ENCODE measurements around the gene THADA. TPM values are rescaled to one million over a fixed set of nuclear protein-coding genes. Genes with fewer than 3 reads are reported as not detected.

The THADA gene
- total RNA-seq, 2 experiments from 2014 or later = 32.0 to 32.1 TPM

DNA sequence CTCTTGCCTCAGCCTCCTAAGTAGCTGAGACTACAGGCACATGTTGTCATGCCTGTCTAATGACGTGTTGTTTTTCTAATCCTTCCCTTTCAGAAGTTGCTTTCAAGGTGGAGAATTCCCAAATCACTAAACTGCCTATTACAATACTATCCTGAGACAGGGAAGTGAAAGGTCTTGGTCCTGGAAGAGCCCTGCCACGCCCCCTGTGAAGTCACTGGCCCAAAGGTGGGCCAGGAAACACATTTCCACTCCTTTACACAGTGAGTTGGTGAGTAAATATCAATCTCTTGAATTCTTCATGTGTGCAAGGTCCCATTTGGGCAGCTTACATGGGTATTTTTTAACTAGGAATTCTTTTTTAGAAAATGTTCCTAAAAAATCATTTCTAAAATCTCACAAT, 150.1 kb downstream of the THADA start:
- H3K4me1 Mint-ChIP-seq = peaks cover 10% of the 10 kb centered on the region
- no peak for DNase-seq
- H3K4me3 Mint-ChIP-seq = no peak overlapping the region
- H3K27ac Mint-ChIP-seq = no peak overlapping the region
- CTCF ChIA-PET = no interaction called here
- ATAC-seq = no peak
- peaks cover 36% of the 10 kb centered on the region for H3K36me3 Mint-ChIP-seq
- H3K9me3 Mint-ChIP-seq (ENCODE audit: low read depth) = no peaks in the 10 kb centered on the region
- no peaks in the 10 kb centered on the region for H3K27me3 Mint-ChIP-seq

DNA sequence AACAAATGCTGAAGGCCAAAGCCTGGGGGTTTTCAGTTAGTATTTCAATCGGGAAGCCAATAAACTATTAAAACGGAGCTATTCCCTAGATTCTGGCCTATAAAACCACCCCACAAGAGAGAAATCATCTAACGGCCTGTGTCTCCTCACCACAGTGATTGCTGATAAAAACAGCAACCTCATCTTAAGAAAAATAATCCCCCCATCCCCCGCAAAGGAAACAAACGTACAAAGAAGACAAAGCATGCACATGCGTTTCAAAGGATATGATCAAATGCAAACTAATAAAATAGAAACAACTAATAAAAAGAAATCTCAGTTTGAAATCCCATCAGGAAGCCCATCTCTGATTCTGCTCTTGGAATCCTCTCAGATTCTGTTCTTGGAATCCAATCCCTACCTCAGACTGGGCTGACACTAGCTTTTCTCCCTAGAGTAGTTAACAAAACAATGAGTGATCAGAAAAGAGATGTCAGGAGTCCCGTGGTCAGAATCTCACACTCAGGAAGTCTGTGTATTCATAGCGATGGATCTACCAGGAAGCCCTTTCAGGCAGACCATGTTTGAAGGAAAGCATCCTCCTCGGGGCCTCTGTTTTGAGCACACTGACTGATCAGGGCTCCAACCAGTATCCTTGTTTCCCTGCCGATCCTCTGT, 150.7 kb downstream of the THADA start:
- Mint-ChIP-seq H3K4me1 (peaks cover 10% of the 10 kb centered on the region), H3K36me3 (peaks cover 30% of the 10 kb centered on the region), H3K9me3 (ENCODE audit: low read depth) (no peaks in the 10 kb centered on the region), H3K27ac (no peak overlapping the region), H3K27me3 (no peaks in the 10 kb centered on the region), H3K4me3 (no peak overlapping the region)
- DNase-seq = no peak
- no peak for ATAC-seq
- CTCF ChIA-PET = no interaction called here

- H3K4me1 Mint-ChIP-seq = peaks cover 15% of the 10 kb centered on the region
- ATAC-seq (no peak), DNase-seq (no peak)
- no peaks in the 10 kb centered on the region for H3K27me3 Mint-ChIP-seq
- no peaks in the 10 kb centered on the region for H3K9me3 Mint-ChIP-seq (ENCODE audit: low read depth)
- H3K4me3 Mint-ChIP-seq = no peak overlapping the region
- CTCF ChIA-PET = interaction anchor here (0.5 to 1.2 kb wide), 2 partner anchors 141 to 172 kb away, joined by 3 read pairs; no protein-coding TSS in a partner anchor
- peaks cover 21% of the 10 kb centered on the region for H3K36me3 Mint-ChIP-seq
- no peak overlapping the region for H3K27ac Mint-ChIP-seq
Measured at GRCh38 chr2:43443282-43443681, 152.6 kb downstream of the THADA start.

DNA sequence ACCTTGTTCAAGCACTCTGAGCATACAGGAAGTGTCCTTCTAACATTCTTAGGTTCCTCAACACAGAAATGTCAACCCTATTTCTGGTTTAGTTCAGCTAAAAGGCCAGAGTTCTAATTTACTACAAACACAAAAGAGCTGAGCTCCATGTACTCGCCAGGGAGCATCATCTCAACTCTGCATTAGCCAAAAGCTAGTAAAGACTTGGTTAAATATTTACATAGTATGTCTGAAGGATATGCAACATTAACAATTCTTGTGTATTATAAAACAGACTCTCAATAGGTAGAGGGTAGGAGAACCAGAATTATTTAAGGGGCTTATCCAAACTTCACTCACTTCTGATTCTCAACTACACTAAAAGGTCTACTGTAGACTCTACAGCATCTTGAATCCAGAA, 154.6 kb downstream of the THADA start:
- DNase-seq (no peak), ATAC-seq (no peak)
- Mint-ChIP-seq H3K9me3 (ENCODE audit: low read depth) (no peaks in the 10 kb centered on the region), H3K36me3 (peaks cover 21% of the 10 kb centered on the region), H3K27me3 (no peaks in the 10 kb centered on the region), H3K27ac (no peak overlapping the region), H3K4me1 (peaks cover 15% of the 10 kb centered on the region), H3K4me3 (no peak overlapping the region)
- CTCF ChIA-PET = interaction anchor here (1.0 to 1.2 kb wide), 2 partner anchors 23 to 529 kb away, joined by 3 to 4 read pairs; no protein-coding TSS in a partner anchor

GRCh38 chr2:43438858-43439655, 156.8 kb downstream of the THADA start:
- CTCF ChIA-PET = interaction anchor here (1.2 to 1.3 kb wide), 2 partner anchors 13 to 16 kb away, joined by 3 read pairs; no protein-coding TSS in a partner anchor
- Mint-ChIP-seq H3K9me3 (ENCODE audit: low read depth) (no peaks in the 10 kb centered on the region), H3K27ac (no peak overlapping the region), H3K36me3 (peaks cover 24% of the 10 kb centered on the region), H3K4me1 (peaks cover 9% of the 10 kb centered on the region), H3K4me3 (no peak overlapping the region), H3K27me3 (no peaks in the 10 kb centered on the region)
- ATAC-seq (peak; percentile 12), DNase-seq (no peak)

DNA sequence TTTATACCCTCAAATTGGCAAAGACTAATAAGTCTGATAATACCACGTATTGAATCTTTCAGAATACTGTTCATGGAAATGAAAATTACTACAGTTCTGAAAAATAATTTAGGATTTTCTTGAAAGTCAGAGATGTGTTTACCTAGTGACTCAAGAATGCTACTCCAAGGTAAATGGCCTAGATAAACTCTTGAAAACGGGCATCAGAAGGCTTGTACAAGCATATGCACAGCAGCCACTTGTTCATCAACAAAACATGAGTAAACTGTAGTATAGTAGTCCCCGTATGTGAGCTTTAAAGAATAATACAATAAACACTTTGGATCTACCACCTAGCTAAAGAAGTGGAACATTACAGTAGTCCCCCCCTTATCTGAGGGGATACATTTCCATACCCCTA, 157.5 kb downstream of the THADA start:
- no peaks in the 10 kb centered on the region for H3K9me3 Mint-ChIP-seq (ENCODE audit: low read depth)
- no peaks in the 10 kb centered on the region for H3K27me3 Mint-ChIP-seq
- peaks cover 9% of the 10 kb centered on the region for H3K4me1 Mint-ChIP-seq
- DNase-seq (no peak), ATAC-seq (no peak)
- CTCF ChIA-PET = interaction anchor here (1.2 to 1.3 kb wide), 2 partner anchors 12 to 17 kb away, joined by 3 read pairs; no protein-coding TSS in a partner anchor
- no peak overlapping the region for H3K4me3 Mint-ChIP-seq
- no peak overlapping the region for H3K27ac Mint-ChIP-seq
- peaks cover 26% of the 10 kb centered on the region for H3K36me3 Mint-ChIP-seq

DNA sequence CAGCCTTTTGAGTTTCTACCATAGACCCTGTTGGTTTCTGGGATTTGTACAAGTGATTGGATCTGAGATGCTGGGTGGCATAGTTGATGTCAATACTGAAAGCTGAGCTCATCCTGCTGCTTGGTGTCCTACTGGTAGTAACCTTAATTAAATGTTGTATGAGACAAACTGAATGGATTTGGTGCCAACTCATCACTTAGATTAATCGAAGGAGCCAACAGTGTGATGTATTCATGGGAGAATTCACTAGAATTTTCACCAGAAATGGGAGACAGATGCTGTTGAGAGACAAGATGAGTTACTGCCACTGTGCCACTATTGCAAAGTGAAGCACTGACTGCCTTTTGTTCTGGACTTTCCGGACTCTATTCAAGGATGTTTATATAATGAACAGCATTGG, 158.5 kb downstream of the THADA start:
- Mint-ChIP-seq H3K9me3 (ENCODE audit: low read depth) (no peaks in the 10 kb centered on the region), H3K4me1 (peaks cover 6% of the 10 kb centered on the region), H3K36me3 (peaks cover 28% of the 10 kb centered on the region), H3K27me3 (no peaks in the 10 kb centered on the region), H3K27ac (no peak overlapping the region), H3K4me3 (no peak overlapping the region)
- ATAC-seq (no peak), DNase-seq (no peak)
- CTCF ChIA-PET = no interaction called here

DNA sequence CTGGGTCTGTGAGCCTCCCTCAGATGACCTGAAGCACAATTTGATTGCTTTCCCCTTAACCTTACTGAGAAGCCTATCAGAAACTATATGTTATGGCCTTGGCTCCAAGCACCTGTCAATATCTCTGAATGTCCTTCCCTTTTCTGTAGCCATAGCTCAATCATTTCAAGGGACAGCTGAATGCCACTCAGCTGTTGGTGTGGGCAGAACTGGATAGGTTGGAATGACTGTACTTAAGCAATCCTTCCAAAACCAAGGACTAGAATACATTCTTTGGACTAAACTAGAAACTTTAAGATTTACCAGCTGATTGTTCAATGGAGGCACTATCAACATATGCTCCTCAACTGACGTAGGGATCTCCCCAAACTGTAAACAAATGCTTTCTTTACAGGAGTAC, 159.4 kb downstream of the THADA start:
- Mint-ChIP-seq H3K27ac (no peak overlapping the region), H3K4me3 (no peak overlapping the region), H3K27me3 (no peaks in the 10 kb centered on the region), H3K9me3 (ENCODE audit: low read depth) (no peaks in the 10 kb centered on the region), H3K36me3 (peaks cover 24% of the 10 kb centered on the region), H3K4me1 (peaks cover 6% of the 10 kb centered on the region)
- ATAC-seq (no peak), DNase-seq (no peak)
- CTCF ChIA-PET = no interaction called here

- CTCF ChIA-PET = interaction anchor here (0.6 to 0.8 kb wide), 2 partner anchors 86 to 608 kb away, joined by 3 to 4 read pairs; no protein-coding TSS in a partner anchor
- H3K9me3 Mint-ChIP-seq (ENCODE audit: low read depth) = no peaks in the 10 kb centered on the region
- H3K27ac Mint-ChIP-seq = no peak overlapping the region
- no peak overlapping the region for H3K4me3 Mint-ChIP-seq
- ATAC-seq (no peak), DNase-seq (no peak)
- no peaks in the 10 kb centered on the region for H3K27me3 Mint-ChIP-seq
- H3K4me1 Mint-ChIP-seq = peaks cover 6% of the 10 kb centered on the region
- peaks cover 27% of the 10 kb centered on the region for H3K36me3 Mint-ChIP-seq
Measured at GRCh38 chr2:43435746-43436145, 160.1 kb downstream of the THADA start.

DNA sequence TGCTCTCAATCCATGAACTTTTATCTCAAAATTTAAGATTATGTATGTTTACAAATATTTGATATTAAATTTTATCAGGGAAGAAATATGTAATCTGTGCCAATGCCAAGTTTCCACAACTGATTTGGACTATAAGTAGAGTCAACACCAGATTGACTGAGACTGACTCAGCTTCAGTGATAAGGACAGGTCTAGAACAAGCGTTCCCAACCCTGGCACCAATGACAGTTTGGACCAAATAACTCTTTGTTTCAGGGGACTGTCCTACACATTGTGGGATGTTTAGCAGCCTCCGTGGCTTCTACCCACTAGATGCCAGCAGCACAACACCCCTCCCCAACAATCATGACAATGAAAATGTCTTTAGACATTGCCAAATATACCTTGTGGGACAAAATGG, 165.3 kb downstream of the THADA start:
- Mint-ChIP-seq H3K36me3 (peaks cover 31% of the 10 kb centered on the region), H3K4me3 (no peak overlapping the region), H3K27me3 (no peaks in the 10 kb centered on the region), H3K27ac (no peak overlapping the region), H3K9me3 (ENCODE audit: low read depth) (peaks cover 2% of the 10 kb centered on the region), H3K4me1 (peaks cover 20% of the 10 kb centered on the region)
- CTCF ChIA-PET = no interaction called here
- ATAC-seq (no peak), DNase-seq (no peak)

- Mint-ChIP-seq H3K36me3 (peaks cover 31% of the 10 kb centered on the region), H3K4me1 (peaks cover 31% of the 10 kb centered on the region), H3K4me3 (no peak overlapping the region), H3K9me3 (ENCODE audit: low read depth) (peaks cover 2% of the 10 kb centered on the region), H3K27me3 (no peaks in the 10 kb centered on the region), H3K27ac (no peak overlapping the region)
- CTCF ChIA-PET = no interaction called here
- no peak for ATAC-seq
- no peak for DNase-seq
Measured at GRCh38 chr2:43429369-43429768, 166.5 kb downstream of the THADA start.

- peaks cover 2% of the 10 kb centered on the region for H3K9me3 Mint-ChIP-seq (ENCODE audit: low read depth)
- no peak overlapping the region for H3K4me3 Mint-ChIP-seq
- no peak for DNase-seq
- peak overlapping the region; percentile 74 for H3K27ac Mint-ChIP-seq
- CTCF ChIA-PET = interaction anchor here (1.3 kb wide), 2 partner anchors 11 to 198 kb away, joined by 3 to 4 read pairs; no protein-coding TSS in a partner anchor
- H3K4me1 Mint-ChIP-seq = peaks cover 37% of the 10 kb centered on the region
- H3K36me3 Mint-ChIP-seq = peaks cover 29% of the 10 kb centered on the region
- H3K27me3 Mint-ChIP-seq = peaks cover 3% of the 10 kb centered on the region
- ATAC-seq = no peak
Measured at GRCh38 chr2:43427032-43427424, 168.8 kb downstream of the THADA start.

GRCh38 chr2:43426305-43427031, 169.4 kb downstream of the THADA start:
- peak; percentile 96 for ATAC-seq
- Mint-ChIP-seq H3K36me3 (peaks cover 33% of the 10 kb centered on the region), H3K9me3 (ENCODE audit: low read depth) (peaks cover 4% of the 10 kb centered on the region), H3K27ac (peak overlapping the region; percentile 74), H3K27me3 (peaks cover 3% of the 10 kb centered on the region), H3K4me3 (peak overlapping the region; percentile 1), H3K4me1 (peaks cover 39% of the 10 kb centered on the region)
- DNase-seq = peak; percentile 92
- CTCF ChIA-PET = interaction anchor here (0.8 to 1.3 kb wide), 5 partner anchors 12 to 198 kb away, joined by 3 to 4 read pairs (median 3); no protein-coding TSS in a partner anchor

All from activated CD8-positive, alpha-beta memory T cell treated with anti-CD3 and anti-CD28 coated beads, Interleukin-2, amount 10 ng/mL, durations not matched to agents 7 days and 5 days (primary cell).